ENCODE data around the gene FAM234A. TPM values are rescaled to one million over a fixed set of nuclear protein-coding genes. Genes with fewer than 3 reads are reported as not detected.

Gene FAM234A
- total and polyA plus RNA-seq, 8 donors, result 13.1 to 87.2 (median 35.1) TPM

- 86 to 96% (median 93%) methylated on average over 11 of the region's 11 CpGs for WGBS, 5 donors
- DNase-seq, result no peak
- Histone ChIP-seq H3K4me3 (no peak overlapping the region), H3K36me3 (peaks cover 93 to 100% (median 100%) of the 10 kb centered on the region in 4 donors), H3K27ac (no peak overlapping the region), H3K4me1 (no peaks in the 10 kb centered on the region), H3K9me3 (no peaks in the 10 kb centered on the region), H3K27me3 (no peaks in the 10 kb centered on the region)
- intact Hi-C loops (cut with DNase I; ENCODE audit: low total_unique reads), result no loop called here
- no peak for TF ChIP-seq POLR2AphosphoS5 (IDR thresholded peaks at IDR 0.05)
- TF ChIP-seq EP300 (IDR thresholded peaks at IDR 0.05), result no peak
- TF ChIP-seq POLR2A (IDR thresholded peaks at IDR 0.05), result no peak
- no peak for TF ChIP-seq CTCF (IDR thresholded peaks at IDR 0.05)
These were observed 41.9 kb upstream of the FAM234A start for GRCh38 chr16:192686-193085.

- Histone ChIP-seq H3K9me3 (no peaks in the 10 kb centered on the region), H3K36me3 (peaks cover 96 to 100% (median 100%) of the 10 kb centered on the region in 4 donors), H3K27ac (no peak overlapping the region), H3K27me3 (no peaks in the 10 kb centered on the region), H3K4me3 (no peak overlapping the region), H3K4me1 (no peaks in the 10 kb centered on the region)
- TF ChIP-seq POLR2AphosphoS5 (IDR thresholded peaks at IDR 0.05) (no peak), POLR2A (IDR thresholded peaks at IDR 0.05) (no peak), EP300 (IDR thresholded peaks at IDR 0.05) (no peak), CTCF (IDR thresholded peaks at IDR 0.05) (no peak)
- DNase-seq, result no peak
- 88 to 92% (median 90%) methylated on average over 15 of the region's 15 CpGs for WGBS, 5 donors
- intact Hi-C loops (cut with DNase I; ENCODE audit: low total_unique reads), result no loop called here
These were observed 41.2 kb upstream of the FAM234A start for GRCh38 chr16:193441-193840.

- 88 to 96% (median 95%) methylated on average over 6 of the region's 6 CpGs for WGBS, 5 donors
- Histone ChIP-seq H3K27ac (no peak overlapping the region), H3K4me1 (no peaks in the 10 kb centered on the region), H3K4me3 (no peak overlapping the region), H3K9me3 (no peaks in the 10 kb centered on the region), H3K27me3 (no peaks in the 10 kb centered on the region), H3K36me3 (peaks cover 95 to 100% (median 100%) of the 10 kb centered on the region in 4 donors)
- TF ChIP-seq CTCF (IDR thresholded peaks at IDR 0.05), result no peak
- no peak for TF ChIP-seq POLR2AphosphoS5 (IDR thresholded peaks at IDR 0.05)
- TF ChIP-seq POLR2A (IDR thresholded peaks at IDR 0.05), result no peak
- TF ChIP-seq EP300 (IDR thresholded peaks at IDR 0.05), result no peak
- no peak for DNase-seq
- intact Hi-C loops (cut with DNase I; ENCODE audit: low total_unique reads), result no loop called here
These were observed 40.1 kb upstream of the FAM234A start for GRCh38 chr16:194516-194915.

- H3K27me3 ChIP-seq, result no peaks in the 10 kb centered on the region
- no peak overlapping the region for H3K4me3 ChIP-seq
- TF ChIP-seq EP300 (IDR thresholded peaks at IDR 0.05), result no peak
- TF ChIP-seq POLR2AphosphoS5 (IDR thresholded peaks at IDR 0.05), result no peak
- TF ChIP-seq CTCF (IDR thresholded peaks at IDR 0.05), result no peak
- TF ChIP-seq POLR2A (IDR thresholded peaks at IDR 0.05), result no peak
- no peak for DNase-seq
- H3K27ac ChIP-seq, result no peak overlapping the region
- H3K4me1 ChIP-seq, result no peaks in the 10 kb centered on the region
- 91 to 96% (median 94%) methylated on average over 5 of the region's 5 CpGs for WGBS, 5 donors
- H3K9me3 ChIP-seq, result no peaks in the 10 kb centered on the region
- intact Hi-C loops (cut with DNase I; ENCODE audit: low total_unique reads), result no loop called here
- peaks cover 67 to 98% (median 97%) of the 10 kb centered on the region in 4 donors for H3K36me3 ChIP-seq
These were observed 34.2 kb upstream of the FAM234A start for GRCh38 chr16:200388-200787.

Data from stomach (tissue), 9 donors.